AG09309 (cell line): Measurements from ENCODE around the gene EPAS1.

Source experiments
- DNase-seq: peaks from one replicate; pipeline ENCODE4 v3.0.0-alpha.2; 2010; ENCODE audit warnings: low read depth
- H3K4me3 ChIP-seq: 2 replicates; pipeline ENCODE4 v1.5.1; 2011; ENCODE audit warnings: mild to moderate bottlenecking, low read depth, low read length, moderate library complexity; ENCODE audit not compliant: control insufficient read depth
- CTCF ChIP-seq: IDR thresholded peaks from 2 replicates; pipeline ENCODE4 v1.5.1; 2011; ENCODE audit warnings: mild to moderate bottlenecking, low read depth, low read length, inconsistent platforms; ENCODE audit not compliant: insufficient read depth, control insufficient read depth; ENCODE audit errors: missing control alignments

The EPAS1 gene

DNA sequence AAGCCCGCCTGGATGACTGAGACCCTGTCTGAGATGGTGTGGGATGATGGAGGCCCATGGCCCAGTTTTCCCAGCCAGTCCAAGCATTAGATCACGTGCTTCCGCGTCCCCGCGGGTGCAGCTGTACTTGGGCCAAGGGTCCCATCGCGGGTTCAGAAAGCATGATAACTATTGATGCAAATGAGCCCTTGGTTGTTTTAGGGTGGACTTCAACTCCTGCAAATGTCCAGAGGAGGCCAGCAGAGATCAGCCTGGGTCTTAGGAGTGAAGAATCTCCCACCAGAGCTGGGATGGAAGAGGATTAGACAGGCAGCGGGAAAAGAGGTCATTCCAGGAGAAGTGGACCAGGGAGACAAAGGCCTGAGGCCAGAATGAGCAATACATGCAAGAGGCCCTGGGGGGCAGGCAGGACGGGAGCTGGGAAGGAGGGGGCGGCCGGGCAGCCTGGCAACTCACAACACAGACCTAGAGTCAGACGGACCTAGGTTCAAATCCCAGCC lies 92.3 kb downstream of the EPAS1 start:
- H3K4me3 ChIP-seq = no peak overlapping the region
- TF ChIP-seq CTCF = no peak
- no peak for DNase-seq

DNA sequence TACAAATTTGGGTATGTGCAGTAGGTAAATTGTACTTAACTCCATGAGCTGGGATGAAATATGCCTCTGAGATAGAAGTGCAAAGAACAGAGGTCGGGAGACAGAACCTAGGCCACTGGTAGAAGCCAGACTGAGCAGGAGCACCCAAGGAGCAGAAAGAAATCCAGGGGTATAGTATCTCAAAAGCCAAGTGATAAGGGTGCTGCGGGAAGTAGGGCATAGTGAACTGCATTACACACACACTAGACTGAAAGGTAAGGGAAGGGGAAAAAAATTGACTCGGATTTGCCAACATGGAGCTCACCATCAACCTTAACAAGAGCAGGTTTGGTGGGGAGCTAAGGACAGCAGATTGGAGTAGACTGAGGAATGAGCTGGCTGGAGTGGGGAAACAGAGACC lies 92.8 kb downstream of the EPAS1 start:
- TF ChIP-seq CTCF = no peak
- no peak for DNase-seq
- H3K4me3 ChIP-seq = no peak overlapping the region

- no peak for DNase-seq
- TF ChIP-seq CTCF = no peak
- no peak overlapping the region for H3K4me3 ChIP-seq
These were observed 93.7 kb downstream of the EPAS1 start for GRCh38 chr2:46390901-46391395.

GRCh38 chr2:46392561-46393346 lies 95.5 kb downstream of the EPAS1 start:
- no peak for DNase-seq
- no peak for TF ChIP-seq CTCF
- no peak overlapping the region for H3K4me3 ChIP-seq

DNA sequence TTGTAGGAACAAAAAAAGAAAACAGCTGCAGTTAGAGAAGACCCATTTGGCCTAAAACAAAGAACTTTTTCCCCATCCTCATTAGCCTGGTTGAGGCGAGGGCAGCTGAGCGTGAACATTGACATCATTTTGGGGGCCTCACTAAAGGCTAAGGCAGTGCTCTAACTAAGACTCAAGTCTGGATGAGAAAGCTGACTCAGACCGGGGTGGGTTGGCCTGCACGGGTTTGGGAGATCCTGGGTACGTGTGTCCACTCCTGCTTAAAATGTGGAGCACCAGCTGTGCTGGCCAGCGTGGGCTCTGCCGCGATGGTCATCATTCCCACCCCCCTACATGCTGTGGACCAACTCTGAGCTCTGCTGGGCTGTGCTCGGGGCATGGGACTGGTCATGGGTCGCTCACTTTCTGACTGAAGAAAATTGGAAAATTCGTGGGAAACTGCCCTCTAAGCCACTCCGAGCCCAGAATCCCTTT lies 96.2 kb downstream of the EPAS1 start:
- no peak for TF ChIP-seq CTCF
- DNase-seq = no peak
- H3K4me3 ChIP-seq = no peak overlapping the region

GRCh38 chr2:46393865-46394264 lies 96.7 kb downstream of the EPAS1 start:
- DNase-seq = no peak
- no peak for TF ChIP-seq CTCF
- no peak overlapping the region for H3K4me3 ChIP-seq
